CD8-positive, alpha-beta memory T cell (primary cell): Measurements from ENCODE around the gene CDS1. TPM values are rescaled to one million over a fixed set of nuclear protein-coding genes. Genes with fewer than 3 reads are reported as not detected.

Experiments used
- CTCF ChIA-PET: fragments of 350-600 bp; sonication (Branson Sonifier 250); formaldehyde crosslinking; loops from one replicate; lab custom pipeline; 2021; ENCODE audit warnings: antibody characterized with exemption; lab: Charles Lee
- POLR2A ChIA-PET: fragments of 350-600 bp; sonication (Branson Sonifier 250); formaldehyde crosslinking; loops from one replicate; lab custom pipeline; 2021; ENCODE audit warnings: antibody characterized with exemption; lab: Charles Lee
- DNase-seq, 5 donors: peaks; one replicate each; pipeline versions ENCODE4 v3.0.0 to v3.0.0-alpha.2; 2020 to 2022; ENCODE audit warnings: mixed read lengths in 1 of 5
- H3K27ac ChIP-seq: one replicate; pipeline ENCODE4 v1.7.0; 2013; ENCODE audit warnings: low read depth, mild to moderate bottlenecking, low read length, moderate library complexity
- H3K27me3 ChIP-seq: 2 replicates; pipeline ENCODE4 v1.7.0; 2013; ENCODE audit warnings: low read length, mild to moderate bottlenecking; ENCODE audit not compliant: insufficient read depth, poor library complexity, severe bottlenecking
- H3K36me3 ChIP-seq: 2 replicates; pipeline ENCODE4 v1.7.0; 2013; ENCODE audit warnings: mild to moderate bottlenecking, low read length, moderate library complexity; ENCODE audit not compliant: insufficient read depth
- H3K4me1 ChIP-seq: 2 replicates; pipeline ENCODE4 v1.7.0; 2013; ENCODE audit warnings: mild to moderate bottlenecking, low read length, moderate library complexity; ENCODE audit not compliant: insufficient read depth
- H3K4me3 ChIP-seq: 2 replicates; pipeline ENCODE4 v1.7.0; 2013; ENCODE audit warnings: mild to moderate bottlenecking, low read length
- H3K9me3 ChIP-seq: 2 replicates; pipeline ENCODE4 v1.7.0; 2013; ENCODE audit warnings: mild to moderate bottlenecking, low read length
- H3K27ac Mint-ChIP-seq, 8 donors: one replicate each; pipeline ENCODE4 v1.8.0; 2020 to 2021; ENCODE audit warnings: mixed read lengths in 8 of 8, mild to moderate bottlenecking in 6 of 8, inconsistent platforms in 3 of 8, moderate library complexity in 3 of 8
- H3K27me3 Mint-ChIP-seq, 2 donors: one replicate each; pipeline ENCODE4 v1.8.0; 2020 to 2021; ENCODE audit warnings: mixed read lengths in 2 of 2, mild to moderate bottlenecking in 1 of 2, moderate library complexity in 1 of 2
- H3K36me3 Mint-ChIP-seq, 3 donors: one replicate each; pipeline ENCODE4 v1.8.0; 2020 to 2021; ENCODE audit warnings: mixed read lengths in 3 of 3, inconsistent platforms in 1 of 3, mild to moderate bottlenecking in 1 of 3
- H3K4me1 Mint-ChIP-seq, 3 donors: one replicate each; pipeline ENCODE4 v1.8.0; 2020 to 2021; ENCODE audit warnings: mixed read lengths in 3 of 3, inconsistent platforms in 1 of 3, mild to moderate bottlenecking in 1 of 3
- H3K4me3 Mint-ChIP-seq, 7 donors: one replicate each; pipeline ENCODE4 v1.8.0; 2020 to 2021; ENCODE audit warnings: mixed read lengths in 7 of 7, mild to moderate bottlenecking in 6 of 7, moderate library complexity in 4 of 7, inconsistent platforms in 2 of 7
- H3K9me3 Mint-ChIP-seq, 5 donors: one replicate each; pipeline ENCODE4 v1.8.0; 2020 to 2022; ENCODE audit warnings: mixed read lengths in 5 of 5, mild to moderate bottlenecking in 3 of 5, moderate library complexity in 2 of 5, inconsistent platforms in 1 of 5
- polyA plus RNA-seq: library from polyadenylated mRNA; unstranded; fragments of 300-500 nt; fragmentation: Illumina TruSeq; gene quantifications from one replicate; pipeline ENCODE4 v1.2.3, GENCODE V29; 2021
- total RNA-seq, 2 experiments: library from RNA; stranded (reverse); gene quantifications; one replicate each; pipeline ENCODE4 v1.2.3, GENCODE V29; 2021

Gene CDS1
- total and polyA plus RNA-seq, 3 experiments from 2014 or later, result 0.20 to 0.44 (median 0.28) TPM

GRCh38 chr4:84690481-84690880 is 107.6 kb downstream of the CDS1 start:
- Mint-ChIP-seq H3K9me3 (no peaks in the 10 kb centered on the region), H3K27ac (no peak overlapping the region), H3K27me3 (peaks cover 0 to 1% of the 10 kb centered on the region in 2 donors), H3K36me3 (no peaks in the 10 kb centered on the region), H3K4me1 (no peaks in the 10 kb centered on the region), H3K4me3 (no peak overlapping the region)
- ChIA-PET CTCF (no interaction called here), POLR2A (no interaction called here)
- Histone ChIP-seq H3K27me3 (no peaks in the 10 kb centered on the region), H3K4me3 (no peak overlapping the region), H3K36me3 (no peaks in the 10 kb centered on the region), H3K27ac (no peak overlapping the region), H3K4me1 (no peaks in the 10 kb centered on the region), H3K9me3 (no peaks in the 10 kb centered on the region)
- no peak for DNase-seq

- Mint-ChIP-seq H3K4me1 (no peaks in the 10 kb centered on the region), H3K4me3 (no peak overlapping the region), H3K27me3 (peaks cover 0 to 1% of the 10 kb centered on the region in 2 donors), H3K36me3 (no peaks in the 10 kb centered on the region), H3K9me3 (no peaks in the 10 kb centered on the region), H3K27ac (no peak overlapping the region)
- H3K36me3 ChIP-seq, result no peaks in the 10 kb centered on the region
- DNase-seq, result no peak
- H3K27me3 ChIP-seq, result no peaks in the 10 kb centered on the region
- H3K4me3 ChIP-seq, result no peak overlapping the region
- H3K9me3 ChIP-seq, result no peaks in the 10 kb centered on the region
- ChIA-PET POLR2A (no interaction called here), CTCF (no interaction called here)
- H3K4me1 ChIP-seq, result no peaks in the 10 kb centered on the region
- no peak overlapping the region for H3K27ac ChIP-seq
Measured at GRCh38 chr4:84691170-84691691, 108.3 kb downstream of the CDS1 start.

GRCh38 chr4:84691800-84692199 is 108.9 kb downstream of the CDS1 start:
- Histone ChIP-seq H3K4me3 (no peak overlapping the region), H3K27me3 (no peaks in the 10 kb centered on the region), H3K36me3 (no peaks in the 10 kb centered on the region), H3K4me1 (no peaks in the 10 kb centered on the region), H3K9me3 (no peaks in the 10 kb centered on the region), H3K27ac (no peak overlapping the region)
- CTCF ChIA-PET, result no interaction called here
- H3K27me3 Mint-ChIP-seq, result peaks cover 0 to 1% of the 10 kb centered on the region in 2 donors
- DNase-seq, result no peak
- POLR2A ChIA-PET, result no interaction called here
- no peaks in the 10 kb centered on the region for H3K9me3 Mint-ChIP-seq
- no peak overlapping the region for H3K27ac Mint-ChIP-seq
- H3K4me3 Mint-ChIP-seq, result no peak overlapping the region
- H3K36me3 Mint-ChIP-seq, result no peaks in the 10 kb centered on the region
- no peaks in the 10 kb centered on the region for H3K4me1 Mint-ChIP-seq

GRCh38 chr4:84697159-84697558 is 114.2 kb downstream of the CDS1 start:
- H3K4me1 ChIP-seq, result no peaks in the 10 kb centered on the region
- no peaks in the 10 kb centered on the region for H3K27me3 ChIP-seq
- no peak for DNase-seq
- H3K9me3 ChIP-seq, result no peaks in the 10 kb centered on the region
- Mint-ChIP-seq H3K4me3 (no peak overlapping the region), H3K36me3 (no peaks in the 10 kb centered on the region), H3K9me3 (peaks cover 0 to 4% (median 0%) of the 10 kb centered on the region in 5 donors), H3K27me3 (peaks cover 0 to 1% of the 10 kb centered on the region in 2 donors), H3K4me1 (no peaks in the 10 kb centered on the region), H3K27ac (no peak overlapping the region)
- no peak overlapping the region for H3K4me3 ChIP-seq
- no peak overlapping the region for H3K27ac ChIP-seq
- H3K36me3 ChIP-seq, result no peaks in the 10 kb centered on the region
- ChIA-PET CTCF (no interaction called here), POLR2A (no interaction called here)

- no peaks in the 10 kb centered on the region for H3K36me3 ChIP-seq
- Mint-ChIP-seq H3K4me1 (no peaks in the 10 kb centered on the region), H3K4me3 (no peak overlapping the region), H3K27me3 (peaks cover 0 to 1% of the 10 kb centered on the region in 2 donors), H3K27ac (no peak overlapping the region), H3K9me3 (peaks cover 0 to 4% (median 0%) of the 10 kb centered on the region in 5 donors), H3K36me3 (no peaks in the 10 kb centered on the region)
- H3K27ac ChIP-seq, result no peak overlapping the region
- no peaks in the 10 kb centered on the region for H3K9me3 ChIP-seq
- ChIA-PET CTCF (no interaction called here), POLR2A (no interaction called here)
- no peak overlapping the region for H3K4me3 ChIP-seq
- no peaks in the 10 kb centered on the region for H3K4me1 ChIP-seq
- DNase-seq, result no peak
- H3K27me3 ChIP-seq, result no peaks in the 10 kb centered on the region
Measured at GRCh38 chr4:84697615-84698201, 114.8 kb downstream of the CDS1 start.

- ChIA-PET CTCF (no interaction called here), POLR2A (no interaction called here)
- H3K4me1 Mint-ChIP-seq, result no peaks in the 10 kb centered on the region
- no peaks in the 10 kb centered on the region for H3K4me1 ChIP-seq
- H3K27ac Mint-ChIP-seq, result no peak overlapping the region
- no peaks in the 10 kb centered on the region for H3K36me3 ChIP-seq
- no peak overlapping the region for H3K27ac ChIP-seq
- no peaks in the 10 kb centered on the region for H3K27me3 ChIP-seq
- no peak overlapping the region for H3K4me3 Mint-ChIP-seq
- H3K4me3 ChIP-seq, result no peak overlapping the region
- H3K36me3 Mint-ChIP-seq, result no peaks in the 10 kb centered on the region
- peaks cover 0 to 1% of the 10 kb centered on the region in 2 donors for H3K27me3 Mint-ChIP-seq
- no peaks in the 10 kb centered on the region for H3K9me3 ChIP-seq
- DNase-seq, result no peak
- H3K9me3 Mint-ChIP-seq, result peaks cover 0 to 4% (median 1%) of the 10 kb centered on the region in 5 donors
Measured at GRCh38 chr4:84699001-84699671, 116.2 kb downstream of the CDS1 start.

Other genes with a start within 250 kb of the CDS1 start
- gene NKX6-1, start 83.8 kb upstream of the CDS1 start, total RNA-seq, result not detected
- not detected for gene NKX6-1, start 83.8 kb upstream of the CDS1 start, polyA plus RNA-seq